Measurements from ENCODE around the gene CXCL13. TPM values are rescaled to one million over a fixed set of nuclear protein-coding genes. Genes with fewer than 3 reads are reported as not detected.

The CXCL13 gene
- total RNA-seq, 1 experiment from 2014 or later: not detected

Other genes with a start within 250 kb of the CXCL13 start
- gene CNOT6L, start 213.5 kb downstream of the CXCL13 start, total RNA-seq (2021; ENCODE audit: unreplicated experiment): 18.3 TPM

Data from Panc1 (cell line).